GM18517 (cell line): ENCODE data around the gene GBX1.

Experiments used
- ATAC-seq: cut with Tn5 transposase; IDR thresholded peaks from one replicate; pipeline ENCODE4 v1.9.1; 2021; ENCODE audit warnings: mild to moderate bottlenecking, moderate library complexity; ENCODE audit not compliant: unreplicated experiment

The GBX1 gene

DNA sequence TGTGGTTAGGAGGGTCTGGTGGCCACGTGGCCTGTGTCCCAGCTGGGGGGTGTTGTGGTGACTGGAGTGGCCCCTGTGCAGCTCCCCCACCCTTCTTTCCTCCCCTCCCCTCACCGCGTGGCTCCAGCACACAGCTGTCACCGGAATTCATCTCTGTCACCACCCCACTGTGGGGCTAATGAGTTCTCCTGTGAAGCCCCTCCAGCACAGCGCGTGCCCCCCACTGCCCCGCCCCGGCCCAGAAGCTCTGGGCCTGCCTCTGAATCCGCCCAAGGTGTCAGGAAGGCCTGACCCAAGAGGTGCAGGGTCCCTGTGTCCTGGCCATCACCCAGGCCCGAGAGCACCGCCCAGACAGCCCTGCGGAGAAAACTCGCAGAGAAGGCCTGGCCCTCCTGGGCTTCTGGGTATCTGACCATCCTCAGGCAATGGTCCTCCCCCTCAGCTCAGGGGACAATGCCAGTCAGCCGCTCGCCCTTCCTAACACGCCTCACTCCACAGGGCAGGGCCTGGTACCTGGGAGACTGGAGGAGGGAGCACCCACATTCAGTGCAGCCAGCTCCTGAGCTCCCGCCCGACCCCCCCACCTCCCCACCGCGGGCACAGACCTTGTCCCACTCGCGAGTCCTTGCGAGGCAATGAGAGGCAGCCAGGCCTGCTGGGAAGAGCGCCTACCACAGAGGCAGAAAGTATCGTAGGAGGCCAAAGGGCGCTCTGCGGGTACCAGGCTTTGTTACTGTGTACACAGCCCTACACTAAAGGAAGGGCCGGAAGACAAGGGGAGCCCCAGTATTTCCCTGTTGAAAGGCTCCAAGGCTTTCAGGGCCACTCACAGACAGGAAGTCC, 38.2 kb downstream of the GBX1 start:
- no peak for ATAC-seq

- ATAC-seq: no peak
These were observed 38.8 kb downstream of the GBX1 start for GRCh38 chr7:151128716-151129115.

DNA sequence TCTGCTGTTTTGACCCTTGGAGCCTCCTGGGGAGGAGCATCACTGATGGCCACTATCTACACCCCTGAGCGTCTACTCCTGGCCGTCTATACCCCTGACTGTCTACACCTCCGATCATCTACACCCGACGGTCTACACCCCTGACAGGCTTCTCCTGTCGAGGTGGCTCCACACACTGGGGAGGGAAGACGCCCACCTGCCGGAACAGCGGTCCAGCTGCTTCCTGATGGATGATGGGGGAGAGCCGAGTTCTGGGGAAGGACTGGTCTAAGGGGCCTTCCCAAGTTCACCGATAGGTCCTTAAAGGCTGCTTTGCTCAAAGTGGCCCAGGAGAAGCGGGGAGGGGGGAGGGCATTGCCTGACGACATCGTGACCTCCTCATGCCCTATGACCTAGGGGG, 39.4 kb downstream of the GBX1 start:
- ATAC-seq: no peak

- ATAC-seq: no peak
These were observed 40.9 kb downstream of the GBX1 start for GRCh38 chr7:151126491-151127137.

DNA sequence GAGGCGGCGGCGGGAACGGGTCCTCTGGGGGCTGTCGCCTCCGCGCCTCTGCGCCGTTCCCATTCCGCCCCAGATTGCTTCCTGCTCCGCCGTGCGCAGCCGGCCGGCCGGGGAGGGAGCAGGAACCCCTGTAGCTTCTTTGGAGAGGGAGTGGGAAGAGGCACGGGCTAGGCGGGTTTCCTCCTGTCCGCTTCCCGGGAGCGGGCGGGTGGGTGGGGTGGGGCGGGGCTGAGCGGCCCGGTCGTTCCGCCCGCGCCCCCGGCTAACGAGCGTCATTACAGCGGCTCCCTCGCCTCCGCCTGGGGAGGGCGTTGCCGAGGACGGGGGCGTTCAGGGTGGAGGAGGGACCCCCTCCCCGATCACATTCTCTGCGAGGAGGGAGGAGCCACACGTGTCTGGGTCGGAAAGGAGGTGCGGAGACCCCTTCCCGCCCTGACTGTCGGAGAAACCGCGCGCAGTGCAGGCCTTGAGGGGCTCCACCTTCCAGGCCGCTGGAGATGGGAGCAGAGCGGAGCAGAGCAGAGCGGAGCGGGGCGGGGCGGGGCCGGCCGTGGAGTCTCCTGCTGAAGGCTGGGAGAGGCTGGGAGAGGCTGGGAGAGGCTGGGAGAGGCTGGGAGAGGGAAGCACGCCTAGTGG, 41.5 kb downstream of the GBX1 start:
- no peak for ATAC-seq

- no peak for ATAC-seq
These were observed 42.0 kb downstream of the GBX1 start for GRCh38 chr7:151125470-151125845.

DNA sequence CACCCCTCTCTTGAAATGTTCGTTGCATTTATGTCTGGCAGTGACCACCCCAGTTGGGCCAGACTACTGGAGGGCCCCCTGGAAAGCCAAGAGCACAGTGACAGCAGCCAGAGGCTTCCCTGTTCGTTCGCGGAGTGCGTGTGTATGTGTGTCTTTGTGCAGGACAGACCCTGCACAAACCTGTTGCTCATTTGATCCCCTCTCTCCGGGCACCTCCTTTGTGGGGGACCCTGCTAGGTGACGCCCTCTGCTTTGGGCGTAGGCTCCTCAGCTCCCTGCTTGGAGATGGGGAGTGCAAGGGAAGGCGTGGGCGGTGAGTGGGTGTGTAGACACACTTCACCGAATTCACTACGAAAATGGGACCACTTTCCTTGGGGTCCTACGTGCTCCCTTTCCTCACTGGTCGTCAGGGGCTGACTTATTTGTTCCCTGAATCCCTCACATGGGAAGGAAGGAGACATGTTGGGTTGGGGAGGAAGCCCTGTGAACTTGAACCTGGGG, 42.5 kb downstream of the GBX1 start:
- no peak for ATAC-seq

DNA sequence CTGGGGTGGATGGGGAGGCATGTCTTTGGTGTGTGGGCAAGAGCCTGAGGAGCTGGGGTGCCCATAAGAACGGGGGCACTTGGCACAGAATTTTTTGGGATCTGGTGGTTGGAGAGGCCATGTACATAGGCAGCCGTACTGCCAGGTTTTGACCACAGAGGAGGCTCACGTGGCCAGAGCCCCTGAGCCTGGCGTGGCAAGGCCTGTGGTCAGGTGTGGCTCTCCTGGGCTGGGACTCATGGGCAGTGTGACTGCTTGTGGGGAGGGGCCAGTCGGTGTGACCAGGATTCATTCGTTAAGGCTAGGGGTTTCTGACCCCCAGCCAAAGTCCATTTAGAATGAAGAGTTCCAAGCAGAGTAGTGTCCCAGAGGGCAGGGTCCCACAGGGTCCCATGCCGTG, 43.0 kb downstream of the GBX1 start:
- ATAC-seq: no peak

DNA sequence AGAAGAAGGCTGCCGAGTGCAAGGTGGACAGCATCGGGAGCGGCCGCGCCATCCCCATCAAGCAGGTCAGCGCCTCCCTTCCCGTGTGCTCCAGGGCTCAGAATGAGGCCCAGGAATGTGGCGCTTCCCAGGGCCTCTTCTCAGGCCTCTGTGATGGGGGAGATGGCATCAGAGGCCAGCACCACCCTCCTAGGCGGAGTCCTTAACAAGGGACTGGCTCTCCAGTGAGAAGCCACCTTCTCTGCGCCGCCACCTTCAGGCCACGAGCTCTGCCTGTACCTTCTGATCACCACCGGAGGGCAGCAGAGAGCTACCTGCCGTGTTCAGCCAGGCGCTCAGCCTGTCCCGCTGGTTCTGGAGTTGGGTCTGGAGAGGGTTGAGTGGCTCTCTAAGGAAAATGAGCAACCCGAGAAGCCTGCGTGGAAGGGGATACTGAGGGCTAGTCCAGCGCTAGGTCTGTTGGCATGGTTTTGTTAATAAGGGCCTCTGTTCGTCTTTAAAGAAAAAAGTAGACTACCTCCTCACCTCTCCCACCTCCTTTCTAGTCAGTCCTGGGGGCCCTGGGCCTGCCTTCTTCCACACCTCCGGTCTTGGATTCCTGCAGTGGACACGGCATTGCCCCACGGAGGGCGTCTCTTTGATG, 43.6 kb downstream of the GBX1 start:
- peak; percentile 84 for ATAC-seq

GRCh38 chr7:151123158-151123821, 44.2 kb downstream of the GBX1 start:
- no peak for ATAC-seq

GRCh38 chr7:151122796-151123157, 44.7 kb downstream of the GBX1 start:
- ATAC-seq: no peak

DNA sequence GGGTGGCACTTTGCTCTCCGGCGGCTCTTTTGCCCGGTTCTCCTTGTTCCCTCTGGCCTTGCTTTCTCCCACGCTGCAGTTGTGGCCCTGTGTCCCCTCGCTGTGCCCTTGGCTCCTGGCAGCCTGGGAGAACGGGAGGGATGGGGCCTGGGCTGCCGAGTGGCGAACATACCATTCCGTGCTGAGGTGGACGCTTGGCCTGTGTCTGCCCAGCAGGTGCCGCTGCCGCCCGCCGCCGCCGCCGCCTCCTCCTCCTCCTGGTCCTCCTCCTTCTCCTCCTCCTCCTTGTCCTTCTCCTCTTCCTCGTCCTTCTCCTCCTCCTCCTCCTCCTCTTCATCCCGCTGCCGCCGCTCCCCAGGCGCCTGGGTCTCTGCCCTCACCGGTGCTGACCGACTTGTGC, 45.2 kb downstream of the GBX1 start:
- no peak for ATAC-seq

DNA sequence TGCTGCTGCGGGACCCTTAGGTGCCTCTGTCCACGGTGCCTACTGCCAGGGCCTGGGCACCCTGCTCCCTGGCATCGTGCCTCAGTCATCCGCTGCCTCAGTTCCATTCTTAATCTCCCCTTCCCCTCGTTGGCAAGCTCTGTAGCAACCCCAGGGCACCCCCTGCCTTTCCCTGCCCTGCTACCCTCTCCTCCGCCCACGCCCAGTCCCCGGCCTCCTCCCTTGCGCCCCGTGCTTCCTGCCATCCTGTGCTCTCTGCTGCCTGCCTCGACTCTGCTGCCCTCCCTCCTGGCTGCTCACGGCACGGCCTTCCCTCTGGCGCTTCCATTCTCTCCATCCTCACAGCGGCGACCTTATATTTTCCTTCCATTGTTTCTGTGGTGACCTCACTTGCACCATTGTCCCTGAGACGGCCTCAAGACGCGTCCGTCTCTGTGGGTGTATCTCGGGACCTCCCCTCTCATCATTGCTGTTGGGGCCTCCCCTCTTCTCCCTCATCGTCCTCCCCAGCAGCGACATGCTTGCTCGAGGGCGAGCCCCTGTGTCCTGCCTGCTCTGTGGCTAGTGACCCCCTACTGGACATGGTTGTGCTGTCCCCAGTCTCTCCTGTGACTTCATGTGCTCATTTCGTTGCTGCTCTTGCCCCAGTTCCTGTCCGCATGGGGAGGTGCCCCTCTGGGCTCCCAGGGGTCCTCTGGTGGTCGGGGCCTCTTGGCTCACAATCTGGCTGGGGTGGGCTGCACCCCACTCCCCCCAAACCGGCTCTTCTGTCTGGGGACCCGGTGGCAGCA, 45.9 kb downstream of the GBX1 start:
- ATAC-seq: no peak

GRCh38 chr7:151120896-151121295, 46.6 kb downstream of the GBX1 start:
- no peak for ATAC-seq

DNA sequence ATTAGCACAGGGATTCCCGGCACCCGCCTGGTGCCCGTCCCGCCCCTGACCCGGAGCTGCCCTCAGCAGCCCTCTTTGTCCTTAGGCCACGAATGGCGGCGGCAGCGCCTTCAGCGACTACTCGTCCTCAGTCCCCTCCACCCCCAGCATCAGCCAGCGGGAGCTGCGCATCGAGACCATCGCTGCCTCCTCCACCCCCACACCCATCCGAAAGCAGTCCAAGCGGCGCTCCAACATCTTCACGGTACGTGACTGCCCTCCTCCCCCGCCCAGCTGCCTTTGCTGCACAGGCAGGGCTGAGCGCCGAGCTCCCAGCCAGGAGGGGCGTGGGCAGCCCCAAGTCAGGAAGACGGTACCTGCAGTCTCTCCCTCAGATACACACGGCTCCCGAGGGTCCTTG, 47.6 kb downstream of the GBX1 start:
- ATAC-seq: no peak

GRCh38 chr7:151119055-151119415, 48.5 kb downstream of the GBX1 start:
- no peak for ATAC-seq

DNA sequence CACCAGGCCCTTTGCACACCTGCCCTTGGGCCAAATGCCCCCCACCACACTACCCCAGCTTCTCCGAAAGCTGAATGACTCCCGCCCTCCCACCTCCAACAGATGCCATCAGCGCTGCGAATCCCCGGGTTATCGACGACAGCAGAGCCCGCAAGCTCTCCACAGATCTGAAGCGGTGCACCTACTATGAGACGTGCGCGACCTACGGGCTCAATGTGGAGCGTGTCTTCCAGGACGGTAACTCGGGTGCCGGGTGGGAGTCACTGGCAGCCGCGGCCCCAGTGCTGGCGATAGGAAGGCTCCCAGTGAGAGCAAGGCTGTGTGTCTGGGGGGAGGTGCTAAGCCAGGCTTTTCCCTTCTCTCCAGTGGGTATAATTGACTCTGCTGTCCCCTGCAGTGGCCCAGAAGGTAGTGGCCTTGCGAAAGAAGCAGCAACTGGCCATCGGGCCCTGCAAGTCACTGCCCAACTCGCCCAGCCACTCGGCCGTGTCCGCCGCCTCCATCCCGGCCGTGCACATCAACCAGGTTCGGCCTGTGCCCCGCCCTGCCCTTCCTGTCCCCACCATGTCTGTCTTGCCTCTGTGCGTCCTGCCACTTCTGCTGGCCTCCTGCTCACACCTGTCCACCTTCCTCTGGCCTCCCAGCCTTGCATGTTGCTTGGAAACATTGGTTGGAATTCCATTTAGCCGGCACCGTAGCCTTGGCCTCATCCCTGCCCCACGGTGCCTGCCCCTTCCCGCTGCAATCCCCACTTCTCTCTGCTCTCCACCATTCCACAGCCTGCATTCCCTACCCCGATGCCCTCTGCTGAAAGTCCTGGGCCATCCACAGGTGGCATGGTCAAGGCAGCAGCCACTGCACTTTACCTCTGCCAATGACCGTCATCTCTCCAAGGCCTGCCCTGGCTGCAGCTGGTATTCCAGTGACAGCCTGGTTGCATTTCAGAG, 49.1 kb downstream of the GBX1 start:
- ATAC-seq: no peak

DNA sequence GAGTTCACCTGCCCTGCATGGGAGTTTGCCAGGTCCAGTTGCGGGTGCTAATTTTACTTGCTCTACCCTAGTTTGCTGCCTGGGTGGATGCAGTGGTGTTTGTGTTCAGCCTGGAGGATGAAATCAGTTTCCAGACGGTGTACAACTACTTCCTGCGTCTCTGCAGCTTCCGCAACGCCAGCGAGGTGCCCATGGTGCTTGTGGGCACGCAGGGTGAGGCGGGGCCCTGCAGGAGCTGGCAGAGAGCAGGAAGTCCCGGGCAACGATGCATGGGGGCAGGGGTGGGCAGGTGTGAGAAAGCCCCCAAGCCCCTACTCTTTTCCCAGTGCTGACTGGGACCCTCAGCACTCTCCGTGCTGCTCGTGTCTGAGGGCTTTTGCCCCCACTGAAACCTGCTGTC, 49.9 kb downstream of the GBX1 start:
- no peak for ATAC-seq
